A549 (cell line): ENCODE results near the gene LDLRAD4. TPM values are rescaled to one million over a fixed set of nuclear protein-coding genes. Genes with fewer than 3 reads are reported as not detected.

Experiments
- ATAC-seq, 2 experiments: fragments of 200-7000 bp in 1 of 2; fragments of >200 bp in 1 of 2; cut with Nextera tagmentation in 1 of 2; cut with Tn5 transposase in 1 of 2; 3 replicates each; pipeline versions ENCODE4 v1.8.0 to v1.9.1; 2018 to 2020; ENCODE audit warnings: mild to moderate bottlenecking in 1 of 2, moderate library complexity in 1 of 2
- CTCF ChIA-PET: fragments of 300-600 bp; sonication (Branson Sonifier 250); formaldehyde crosslinking; extraction: SDS; loops from one replicate; lab custom pipeline; 2021; ENCODE audit warnings: antibody characterized with exemption, inconsistent platforms; lab: Yijun Ruan, JAX
- POLR2A ChIA-PET: fragments of 350-600 bp; formaldehyde crosslinking; extraction: SDS; loops from one replicate; lab custom pipeline; 2021; ENCODE audit warnings: antibody characterized with exemption, inconsistent platforms; lab: Yijun Ruan, JAX
- DNase-seq, 2 experiments: peaks; one replicate each; pipeline versions ENCODE4 v3.0.0 to v3.0.0-alpha.2; 2011 to 2016; ENCODE audit warnings: low read depth in 1 of 2, low spot score in 1 of 2
- FAIRE-seq: peaks from 2 replicates; lab custom pipeline; 2011; peaks lifted over from hg19 to GRCh38; lab: Jason Lieb, UNC
- H3K27ac ChIP-seq, 2 experiments: fragments of >200 bp; sonication (Bioruptor Twin); formaldehyde crosslinking; 3 replicates each; pipeline ENCODE4 v1.5.1; 2016 to 2017
- H3K4me1 ChIP-seq: fragments of >200 bp; sonication (Bioruptor Twin); formaldehyde crosslinking; 3 replicates; pipeline ENCODE4 v1.6.1; 2016
- H3K4me2 ChIP-seq: fragments of >200 bp; sonication (Bioruptor Twin); formaldehyde crosslinking; 3 replicates; pipeline ENCODE4 v1.6.1; 2016
- H3K4me3 ChIP-seq: fragments of >200 bp; sonication (Bioruptor Twin); formaldehyde crosslinking; 3 replicates; pipeline ENCODE4 v1.5.1; 2016
- H3K9me3 ChIP-seq: fragments of >200 bp; sonication (Bioruptor Twin); formaldehyde crosslinking; 3 replicates; pipeline ENCODE4 v1.6.1; 2016
- CHD2 ChIP-seq: fragments of 150-350 bp; IDR thresholded peaks from 2 replicates; pipeline ENCODE4 v1.6.1; 2014; ENCODE audit warnings: low read length; ENCODE audit not compliant: partially characterized antibody
- CHD4 ChIP-seq: fragments of 200-600 bp; sonication (generic); IDR thresholded peaks from 2 replicates; pipeline ENCODE4 v1.6.1; 2016; ENCODE audit warnings: antibody characterized with exemption, mild to moderate bottlenecking, borderline replicate concordance
- CTCF ChIP-seq: fragments of >200 bp; sonication (Bioruptor Twin); formaldehyde crosslinking; IDR thresholded peaks from 3 replicates; pipeline ENCODE4 v1.5.1; 2016
- FOSB ChIP-seq: fragments of 250-450 bp; sonication (Bioruptor Pico); IDR thresholded peaks from 2 replicates; pipeline ENCODE4 v1.5.0; 2020; ENCODE audit warnings: mild to moderate bottlenecking, moderate library complexity
- FOXS1 ChIP-seq: fragments of 250-450 bp; sonication (Bioruptor Pico); IDR thresholded peaks from 2 replicates; pipeline ENCODE4 v1.5.0; 2020; ENCODE audit warnings: mild to moderate bottlenecking, moderate library complexity
- GATA3 ChIP-seq: IDR thresholded peaks from 2 replicates; pipeline ENCODE4 v1.6.1; 2012; ENCODE audit warnings: borderline replicate concordance
- HMGXB4 ChIP-seq: fragments of 250-450 bp; sonication (Bioruptor Pico); IDR thresholded peaks from 2 replicates; pipeline ENCODE4 v1.5.0; 2021; ENCODE audit warnings: mild to moderate bottlenecking, moderate library complexity, borderline replicate concordance
- HOXB13 ChIP-seq: fragments of 250-450 bp; sonication (Bioruptor Pico); IDR thresholded peaks from 2 replicates; pipeline ENCODE4 v1.5.0; 2020; ENCODE audit warnings: low read depth, mild to moderate bottlenecking, moderate library complexity
- KDM5A ChIP-seq: fragments of 200-600 bp; sonication (generic); IDR thresholded peaks from 2 replicates; pipeline ENCODE4 v1.6.1; 2016; ENCODE audit warnings: antibody characterized with exemption, mild to moderate bottlenecking
- MAZ ChIP-seq: fragments of 150-350 bp; IDR thresholded peaks from 2 replicates; pipeline ENCODE4 v1.6.1; 2014; ENCODE audit warnings: antibody characterized with exemption, low read depth, low read length, borderline replicate concordance
- NPAS2 ChIP-seq: fragments of 250-450 bp; sonication (Bioruptor Pico); IDR thresholded peaks from 2 replicates; pipeline ENCODE4 v1.8.0; 2022; ENCODE audit warnings: mild to moderate bottlenecking, moderate library complexity, borderline replicate concordance
- PBX3 ChIP-seq: IDR thresholded peaks from 2 replicates; pipeline ENCODE4 v1.6.1; 2012
- RCOR1 ChIP-seq: fragments of 150-350 bp; IDR thresholded peaks from 2 replicates; pipeline ENCODE4 v1.6.1; 2014; ENCODE audit warnings: antibody characterized with exemption, low read length, low read depth
- TFCP2L1 ChIP-seq: fragments of 250-450 bp; sonication (Bioruptor Pico); IDR thresholded peaks from 2 replicates; pipeline ENCODE4 v1.5.0; 2021; ENCODE audit warnings: mild to moderate bottlenecking
- TP53 ChIP-seq: fragments of 250-450 bp; sonication (Bioruptor Pico); IDR thresholded peaks from 2 replicates; pipeline ENCODE4 v1.5.0; 2021; ENCODE audit warnings: mild to moderate bottlenecking, moderate library complexity
- ZSCAN20 ChIP-seq: fragments of 250-450 bp; sonication (Bioruptor Pico); IDR thresholded peaks from 2 replicates; pipeline ENCODE4 v1.8.0; 2022; ENCODE audit warnings: mild to moderate bottlenecking, moderate library complexity
- WGBS: methylation state at CpG from one replicate; pipeline ENCODE4 v1.1.6; 2017; ENCODE audit errors: missing lambda C conversion rate; 5-methylcytosine and 5-hydroxymethylcytosine counted together
- polyA plus RNA-seq, 4 experiments: library from polyadenylated mRNA; depleted of rRNA in 3 of 4; stranded (reverse); fragments of >200 nt; fragmentation: RNase III in 1 of 4; extraction: RNeasy Plus Mini Kit Qiagen cat#74134 plus additional on column Dnase treatment in 1 of 4; gene quantifications; 2 replicates in 3 of 4; 3 replicates in 1 of 4; pipeline ENCODE4 v1.2.3, GENCODE V29; 2011 to 2017

Gene LDLRAD4
- polyA plus RNA-seq, 2 of the 4 experiments (the other 2 are of a cell fraction): 5.2 to 7.6 TPM

- ChIA-PET CTCF (no interaction called here), POLR2A (no interaction called here)
- TF ChIP-seq FOSB (CRISPR knock-in tag) (no peak), MAZ (no peak), KDM5A (no peak), ZSCAN20 (CRISPR knock-in tag) (no peak), GATA3 (no peak), PBX3 (no peak), HMGXB4 (CRISPR knock-in tag) (no peak), RCOR1 (no peak), CHD4 (no peak), HOXB13 (CRISPR knock-in tag) (no peak), NPAS2 (CRISPR knock-in tag) (no peak), TP53 (CRISPR knock-in tag) (no peak)
- Histone ChIP-seq H3K4me2 (no peak overlapping the region), H3K4me3 (no peak overlapping the region), H3K9me3 (no peaks in the 10 kb centered on the region), H3K27ac (no peak overlapping the region), H3K4me1 (no peaks in the 10 kb centered on the region)
- FAIRE-seq: no peak
- no peak for DNase-seq
- 75% methylated on average over 12 of the region's 22 CpGs for WGBS
- no peak for ATAC-seq
These were observed 65.9 kb downstream of the LDLRAD4 start for GRCh38 chr18:13284330-13285027.

- FAIRE-seq (no peak), ATAC-seq (no peak), DNase-seq (no peak)
- CTCF ChIA-PET: no interaction called here
- POLR2A ChIA-PET: no interaction called here
- H3K4me2 ChIP-seq: no peak overlapping the region
- no peaks in the 10 kb centered on the region for H3K9me3 ChIP-seq
- no peak overlapping the region for H3K27ac ChIP-seq
- no peaks in the 10 kb centered on the region for H3K4me1 ChIP-seq
- H3K4me3 ChIP-seq: no peak overlapping the region
- TF ChIP-seq CHD2: no peak
- TF ChIP-seq FOXS1 (CRISPR knock-in tag): no peak
- TF ChIP-seq CTCF: no peak
- no peak for TF ChIP-seq PBX3
- TF ChIP-seq TFCP2L1 (CRISPR knock-in tag): no peak
- 65% methylated on average over 4 of the region's 4 CpGs for WGBS
These were observed 67.3 kb downstream of the LDLRAD4 start for GRCh38 chr18:13285874-13286273.
